ENCODE results near the gene THOP1. TPM values are rescaled to one million over a fixed set of nuclear protein-coding genes. Genes with fewer than 3 reads are reported as not detected.
A peak's percentile ranks its signal among the peaks of the same experiment; 100 is the strongest.

THOP1 gene
- total RNA-seq, 1 experiment from 2014 or later, result 146 TPM

- no peak for DNase-seq (ENCODE audit: low read depth in 1 of 2, low spot score in 2 of 2)
- Histone ChIP-seq H3K36me3 (peaks cover 66% of the 10 kb centered on the region), H3K4me3 (no peak overlapping the region)
Observed at GRCh38 chr19:2768365-2769132, 16.8 kb upstream of the THOP1 start.

GRCh38 chr19:2769218-2769617 is 16.1 kb upstream of the THOP1 start:
- Histone ChIP-seq H3K9me3 (replicated peaks) (no peaks in the 10 kb centered on the region), H3K4me3 (no peak overlapping the region), H3K27ac (no peak overlapping the region), H3K4me1 (replicated peaks) (no peaks in the 10 kb centered on the region), H3K36me3 (peaks cover 62% of the 10 kb centered on the region), H3K27me3 (replicated peaks) (no peaks in the 10 kb centered on the region)
- DNase-seq (ENCODE audit: low read depth in 1 of 2, low spot score in 2 of 2), result no peak

More at GRCh38 chr19:2768365-2769132, 16.8 kb upstream of the THOP1 start:
- no peak overlapping the region for H3K27ac ChIP-seq
- no peaks in the 10 kb centered on the region for H3K9me3 ChIP-seq (replicated peaks)
- H3K27me3 ChIP-seq (replicated peaks), result no peaks in the 10 kb centered on the region
- no peaks in the 10 kb centered on the region for H3K4me1 ChIP-seq (replicated peaks)

GRCh38 chr19:2770055-2771013 is 15.0 kb upstream of the THOP1 start:
- peaks cover 55% of the 10 kb centered on the region for H3K36me3 ChIP-seq
- no peak overlapping the region for H3K27ac ChIP-seq
- no peaks in the 10 kb centered on the region for H3K27me3 ChIP-seq (replicated peaks)
- no peak for DNase-seq (ENCODE audit: low read depth in 1 of 2, low spot score in 2 of 2)
- H3K4me3 ChIP-seq, result no peak overlapping the region
- no peaks in the 10 kb centered on the region for H3K9me3 ChIP-seq (replicated peaks)
- H3K4me1 ChIP-seq (replicated peaks), result no peaks in the 10 kb centered on the region

GRCh38 chr19:2771786-2772674 is 13.3 kb upstream of the THOP1 start:
- Histone ChIP-seq H3K9me3 (replicated peaks) (no peaks in the 10 kb centered on the region), H3K27ac (no peak overlapping the region), H3K4me3 (no peak overlapping the region), H3K36me3 (peaks cover 47% of the 10 kb centered on the region), H3K4me1 (replicated peaks) (no peaks in the 10 kb centered on the region), H3K27me3 (replicated peaks) (no peaks in the 10 kb centered on the region)
- DNase-seq (ENCODE audit: low read depth in 1 of 2, low spot score in 2 of 2), result no peak

- H3K27me3 ChIP-seq (replicated peaks), result no peaks in the 10 kb centered on the region
- H3K36me3 ChIP-seq, result peaks cover 29% of the 10 kb centered on the region
- no peak overlapping the region for H3K27ac ChIP-seq
- no peaks in the 10 kb centered on the region for H3K9me3 ChIP-seq (replicated peaks)
- H3K4me1 ChIP-seq (replicated peaks), result no peaks in the 10 kb centered on the region
- H3K4me3 ChIP-seq, result no peak overlapping the region
- DNase-seq (ENCODE audit: low read depth in 1 of 2, low spot score in 2 of 2), result no peak
Observed at GRCh38 chr19:2774083-2774679, 11.1 kb upstream of the THOP1 start.

- H3K36me3 ChIP-seq, result peaks cover 27% of the 10 kb centered on the region
- no peak overlapping the region for H3K27ac ChIP-seq
- H3K4me1 ChIP-seq (replicated peaks), result no peaks in the 10 kb centered on the region
- DNase-seq (ENCODE audit: low read depth in 1 of 2, low spot score in 2 of 2), result no peak
- no peaks in the 10 kb centered on the region for H3K9me3 ChIP-seq (replicated peaks)
- no peak overlapping the region for H3K4me3 ChIP-seq
- H3K27me3 ChIP-seq (replicated peaks), result no peaks in the 10 kb centered on the region
Observed at GRCh38 chr19:2774953-2775555, 10.2 kb upstream of the THOP1 start.

- no peak overlapping the region for H3K27ac ChIP-seq
- DNase-seq (ENCODE audit: low read depth in 1 of 2, low spot score in 2 of 2), result no peak
Observed at GRCh38 chr19:2775556-2776430, 9.5 kb upstream of the THOP1 start.

GRCh38 chr19:2777952-2778683 is 7.2 kb upstream of the THOP1 start:
- Histone ChIP-seq H3K9me3 (replicated peaks) (no peaks in the 10 kb centered on the region), H3K27me3 (replicated peaks) (no peaks in the 10 kb centered on the region), H3K27ac (no peak overlapping the region), H3K4me1 (replicated peaks) (0 out of 2 replicates have a peak, but pooled peaks cover 9% of the 10 kb centered on the region), H3K4me3 (no peak overlapping the region), H3K36me3 (peaks cover 20% of the 10 kb centered on the region)
- DNase-seq (ENCODE audit: low read depth in 1 of 2, low spot score in 2 of 2), result no peak

More at GRCh38 chr19:2775556-2776430, 9.5 kb upstream of the THOP1 start:
- no peak overlapping the region for H3K4me3 ChIP-seq
- H3K36me3 ChIP-seq, result peaks cover 21% of the 10 kb centered on the region
- no peaks in the 10 kb centered on the region for H3K9me3 ChIP-seq (replicated peaks)
- H3K27me3 ChIP-seq (replicated peaks), result no peaks in the 10 kb centered on the region
- no peaks in the 10 kb centered on the region for H3K4me1 ChIP-seq (replicated peaks)

GRCh38 chr19:2779121-2779740 is 6.1 kb upstream of the THOP1 start:
- Histone ChIP-seq H3K36me3 (peaks cover 17% of the 10 kb centered on the region), H3K27ac (no peak overlapping the region), H3K4me1 (replicated peaks) (peaks cover 13% of the 10 kb centered on the region), H3K4me3 (no peak overlapping the region), H3K9me3 (replicated peaks) (no peaks in the 10 kb centered on the region), H3K27me3 (replicated peaks) (no peaks in the 10 kb centered on the region)
- no peak for DNase-seq (ENCODE audit: low read depth in 1 of 2, low spot score in 2 of 2)

- no peaks in the 10 kb centered on the region for H3K27me3 ChIP-seq (replicated peaks)
- peaks cover 16% of the 10 kb centered on the region for H3K4me1 ChIP-seq (replicated peaks)
- peaks cover 16% of the 10 kb centered on the region for H3K36me3 ChIP-seq
- H3K4me3 ChIP-seq, result no peak overlapping the region
- no peak overlapping the region for H3K27ac ChIP-seq
- DNase-seq (ENCODE audit: low read depth in 1 of 2, low spot score in 2 of 2), result no peak
- H3K9me3 ChIP-seq (replicated peaks), result no peaks in the 10 kb centered on the region
Observed at GRCh38 chr19:2780284-2780683, 5.0 kb upstream of the THOP1 start.

GRCh38 chr19:2782329-2782935 is 2.9 kb upstream of the THOP1 start:
- H3K9me3 ChIP-seq (replicated peaks), result no peaks in the 10 kb centered on the region
- no peaks in the 10 kb centered on the region for H3K27me3 ChIP-seq (replicated peaks)
- DNase-seq (ENCODE audit: low read depth in 1 of 2, low spot score in 2 of 2), result no peak
- peaks cover 17% of the 10 kb centered on the region for H3K36me3 ChIP-seq
- peak overlapping the region; percentile 69 for H3K27ac ChIP-seq
- H3K4me3 ChIP-seq, result peak overlapping the region; percentile 79
- H3K4me1 ChIP-seq (replicated peaks), result peaks cover 21% of the 10 kb centered on the region
